LHCN-M2 (cell line): ENCODE data around the gene LILRB3. TPM values are rescaled to one million over a fixed set of nuclear protein-coding genes. Genes with fewer than 3 reads are reported as not detected.
"Not testable (repeated sequence)": the region's sequence is repeated elsewhere in the genome, so short reads cannot be mapped to it uniquely, and the experiment has no call there.

Experiments used
- DNase-seq: peaks from one replicate; pipeline ENCODE4 v3.0.0-alpha.2; 2012; ENCODE audit warnings: low read depth
- polyA plus RNA-seq: library from polyadenylated mRNA; unstranded; fragments of >200 nt; gene quantifications from one replicate; pipeline ENCODE4 v1.2.1, GENCODE V29; 2012; ENCODE audit warnings: missing spikeins
- total RNA-seq: library from RNA; depleted of rRNA; stranded (reverse); fragments of >200 nt; gene quantifications from 2 replicates; pipeline ENCODE4 v1.2.3, GENCODE V29; 2014; rRNA removed

The LILRB3 gene
- not detected in 2 replicates for total RNA-seq
- polyA plus RNA-seq: 0.29 TPM

- DNase-seq: not testable (repeated sequence)
Measured at GRCh38 chr19:54222474-54223276, at the start of gene LILRB3. LILRB3 (minus strand) TSS chr19:54223007; CDS start chr19:54222976, 31 bp downstream.

GRCh38 chr19:54272181-54272580, 49.4 kb upstream of the LILRB3 start:
- not testable (repeated sequence) for DNase-seq

- DNase-seq: not testable (repeated sequence)
Measured at GRCh38 chr19:54271587-54271986, 48.8 kb upstream of the LILRB3 start.

- no peak for DNase-seq
Measured at GRCh38 chr19:54271106-54271505, 48.3 kb upstream of the LILRB3 start.

GRCh38 chr19:54268936-54269335, 46.1 kb upstream of the LILRB3 start:
- DNase-seq: no peak

GRCh38 chr19:54266133-54266532, 43.3 kb upstream of the LILRB3 start:
- peak; percentile 38 for DNase-seq

GRCh38 chr19:54262470-54262869, 39.7 kb upstream of the LILRB3 start:
- no peak for DNase-seq

- no peak for DNase-seq
Measured at GRCh38 chr19:54262066-54262465, 39.3 kb upstream of the LILRB3 start.

- no peak for DNase-seq
Measured at GRCh38 chr19:54257116-54257480, 34.3 kb upstream of the LILRB3 start, which contains the start of gene LILRB5. LILRB5 (minus strand) TSS chr19:54257273; CDS start chr19:54257193, 80 bp downstream.

GRCh38 chr19:54256250-54257115, 33.7 kb upstream of the LILRB3 start:
- DNase-seq: no peak

- no peak for DNase-seq
Measured at GRCh38 chr19:54255105-54255775, 32.4 kb upstream of the LILRB3 start.

- DNase-seq: no peak
Measured at GRCh38 chr19:54254195-54254906, 31.5 kb upstream of the LILRB3 start.

- DNase-seq: no peak
Measured at GRCh38 chr19:54253331-54254194, 30.8 kb upstream of the LILRB3 start.

GRCh38 chr19:54252845-54253244, 30.0 kb upstream of the LILRB3 start:
- no peak for DNase-seq

- DNase-seq: no peak
Measured at GRCh38 chr19:54252243-54252642, 29.4 kb upstream of the LILRB3 start.

- DNase-seq: peak; percentile 7
Measured at GRCh38 chr19:54248016-54248601, 25.3 kb upstream of the LILRB3 start.

- DNase-seq: no peak
Measured at GRCh38 chr19:54247106-54247930, 24.5 kb upstream of the LILRB3 start.

GRCh38 chr19:54245936-54246335, 23.1 kb upstream of the LILRB3 start:
- DNase-seq: no peak

- DNase-seq: not testable (repeated sequence)
Measured at GRCh38 chr19:54243809-54244208, 21.0 kb upstream of the LILRB3 start.
